Natural killer cell (primary cell): ENCODE data around the gene STK4. TPM values are rescaled to one million over a fixed set of nuclear protein-coding genes. Genes with fewer than 3 reads are reported as not detected.
A peak's percentile ranks its signal among the peaks of the same experiment; 100 is the strongest.

Source experiments
- ATAC-seq, 3 donors: fragments of 150-1000 bp in 2 of 3; fragments of 200-7000 bp in 1 of 3; cut with Tn5 transposase; 1 replicate in 1 of 3; 2 replicates in 2 of 3; pipeline ENCODE4 v1.10.0; 2021; ENCODE audit warnings: mild to moderate bottlenecking in 2 of 3, moderate library complexity in 2 of 3
- DNase-seq, 2 donors: peaks; one replicate each; pipeline versions ENCODE4 v3.0.0 to v3.0.0-alpha.2; 2013 to 2021; ENCODE audit warnings: mixed read lengths in 1 of 2
- H3K27ac ChIP-seq: one replicate; pipeline ENCODE4 v1.5.1; 2013; ENCODE audit warnings: mild to moderate bottlenecking, low read length
- H3K27me3 ChIP-seq: one replicate; pipeline ENCODE4 v1.6.1; 2013; ENCODE audit warnings: low read length; ENCODE audit not compliant: control insufficient read depth, insufficient read depth
- H3K36me3 ChIP-seq: one replicate; pipeline ENCODE4 v1.6.1; 2013; ENCODE audit warnings: low read length; ENCODE audit not compliant: control insufficient read depth, insufficient read depth
- H3K4me1 ChIP-seq: one replicate; pipeline ENCODE4 v1.6.1; 2013; ENCODE audit warnings: low read length; ENCODE audit not compliant: control insufficient read depth, insufficient read depth
- H3K4me3 ChIP-seq: one replicate; pipeline ENCODE4 v1.5.1; 2013; ENCODE audit warnings: low read length
- H3K9me3 ChIP-seq: one replicate; pipeline ENCODE4 v1.6.1; 2013; ENCODE audit warnings: low read length; ENCODE audit not compliant: control insufficient read depth, insufficient read depth
- H3K27ac Mint-ChIP-seq, 2 donors: one replicate each; pipeline ENCODE4 v1.8.0; 2022; ENCODE audit warnings: mild to moderate bottlenecking in 2 of 2, mixed read lengths in 2 of 2, moderate library complexity in 1 of 2
- H3K27me3 Mint-ChIP-seq, 2 donors: one replicate each; pipeline ENCODE4 v1.8.0; 2022; ENCODE audit warnings: low read depth in 2 of 2, mixed read lengths in 2 of 2
- H3K36me3 Mint-ChIP-seq: one replicate; pipeline ENCODE4 v1.8.0; 2022; ENCODE audit warnings: mixed read lengths
- H3K4me1 Mint-ChIP-seq, 2 donors: one replicate each; pipeline ENCODE4 v1.8.0; 2022; ENCODE audit warnings: mixed read lengths in 2 of 2
- H3K4me3 Mint-ChIP-seq: one replicate; pipeline ENCODE4 v1.8.0; 2022; ENCODE audit warnings: mild to moderate bottlenecking, moderate library complexity, mixed read lengths
- H3K9me3 Mint-ChIP-seq, 2 donors: one replicate each; pipeline ENCODE4 v1.8.0; 2022; ENCODE audit warnings: mixed read lengths in 2 of 2
- WGBS: methylation state at CpG from one replicate; pipeline ENCODE4 v1.1.7; 2013; ENCODE audit warnings: missing lambda C conversion rate; ENCODE audit not compliant: insufficient coverage; 5-methylcytosine and 5-hydroxymethylcytosine counted together
- intact Hi-C: fragments of 100-400 bp; cut with micrococcal nuclease; formaldehyde crosslinking; loops from one replicate; pipeline ENCODE4 v1.14.2; 2022
- total RNA-seq, 4 donors: library from RNA; stranded (reverse); fragments of 120-200 nt in 1 of 4; gene quantifications; one replicate each; pipeline versions ENCODE4 v1.2.3 to v1.2.4, GENCODE V29; 2013 to 2022
- TF ChIP-seq, protein P1 (sequence below): fragments of 200-600 bp; IDR thresholded peaks from one replicate; pipeline ENCODE4 v1.8.0; 2022; ENCODE audit warnings: antibody characterized with exemption

Gene STK4
- total RNA-seq, 3 donors from 2014 or later (not counting 1 experiment from before 2014, with no cell fraction given): 351 to 394 (median 366) TPM

DNA sequence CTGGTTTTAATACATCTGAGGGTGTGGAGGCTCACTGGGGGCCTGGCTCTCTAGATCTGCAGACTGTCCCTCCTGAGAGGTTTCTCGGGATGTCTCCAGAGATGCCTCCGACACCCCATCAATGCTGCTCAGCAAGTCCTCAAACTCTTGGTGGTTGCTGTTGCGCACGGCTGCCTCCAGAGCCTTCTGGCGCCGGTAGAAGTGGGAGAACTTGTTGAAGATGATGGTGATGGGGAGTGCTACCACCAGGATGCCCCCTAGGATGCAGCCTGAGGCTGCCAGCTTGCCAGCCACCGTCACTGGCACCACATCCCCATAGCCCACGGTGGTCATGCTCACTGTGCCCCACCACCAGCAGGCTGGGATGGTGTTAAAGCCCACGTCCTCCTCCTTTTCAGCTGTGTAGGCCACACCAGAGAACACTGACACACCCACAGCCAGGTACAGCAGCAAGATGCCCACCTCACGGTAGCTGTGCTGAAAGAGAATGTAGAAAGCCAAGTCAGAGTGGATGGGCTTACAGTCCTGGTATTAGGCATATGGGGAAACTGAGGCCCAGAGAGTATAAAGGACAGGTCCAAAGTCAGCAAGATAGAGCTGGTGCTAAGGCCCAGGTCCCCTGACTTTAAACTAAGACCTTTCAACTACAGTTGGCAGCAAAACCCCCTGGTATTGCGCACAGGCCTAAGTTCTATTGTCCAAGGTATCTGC lies 128.7 kb downstream of the STK4 start:
- no peak overlapping the region for H3K4me3 Mint-ChIP-seq
- Histone ChIP-seq H3K9me3 (no peaks in the 10 kb centered on the region), H3K4me3 (no peak overlapping the region), H3K4me1 (peaks cover 4% of the 10 kb centered on the region), H3K36me3 (peaks cover 4% of the 10 kb centered on the region), H3K27ac (no peak overlapping the region), H3K27me3 (peaks cover 13% of the 10 kb centered on the region)
- no peaks in the 10 kb centered on the region for H3K36me3 Mint-ChIP-seq
- intact Hi-C loops: loop anchor here (5.0 kb wide), 1 partner anchor 138 kb away; no protein-coding TSS in a partner anchor
- DNase-seq: no peak
- H3K9me3 Mint-ChIP-seq: no peaks in the 10 kb centered on the region
- TF ChIP-seq, protein P1, sequence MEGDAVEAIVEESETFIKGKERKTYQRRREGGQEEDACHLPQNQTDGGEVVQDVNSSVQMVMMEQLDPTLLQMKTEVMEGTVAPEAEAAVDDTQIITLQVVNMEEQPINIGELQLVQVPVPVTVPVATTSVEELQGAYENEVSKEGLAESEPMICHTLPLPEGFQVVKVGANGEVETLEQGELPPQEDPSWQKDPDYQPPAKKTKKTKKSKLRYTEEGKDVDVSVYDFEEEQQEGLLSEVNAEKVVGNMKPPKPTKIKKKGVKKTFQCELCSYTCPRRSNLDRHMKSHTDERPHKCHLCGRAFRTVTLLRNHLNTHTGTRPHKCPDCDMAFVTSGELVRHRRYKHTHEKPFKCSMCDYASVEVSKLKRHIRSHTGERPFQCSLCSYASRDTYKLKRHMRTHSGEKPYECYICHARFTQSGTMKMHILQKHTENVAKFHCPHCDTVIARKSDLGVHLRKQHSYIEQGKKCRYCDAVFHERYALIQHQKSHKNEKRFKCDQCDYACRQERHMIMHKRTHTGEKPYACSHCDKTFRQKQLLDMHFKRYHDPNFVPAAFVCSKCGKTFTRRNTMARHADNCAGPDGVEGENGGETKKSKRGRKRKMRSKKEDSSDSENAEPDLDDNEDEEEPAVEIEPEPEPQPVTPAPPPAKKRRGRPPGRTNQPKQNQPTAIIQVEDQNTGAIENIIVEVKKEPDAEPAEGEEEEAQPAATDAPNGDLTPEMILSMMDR: no peak
- 85% methylated on average over 11 of the region's 11 CpGs for WGBS
- peaks cover 13 to 14% of the 10 kb centered on the region in 2 donors for H3K27me3 Mint-ChIP-seq
- no peak overlapping the region for H3K27ac Mint-ChIP-seq
- no peak for ATAC-seq
- H3K4me1 Mint-ChIP-seq: peaks cover 0 to 3% of the 10 kb centered on the region in 2 donors

- Mint-ChIP-seq H3K27ac (no peak overlapping the region), H3K27me3 (peaks cover 21% of the 10 kb centered on the region in 2 donors), H3K4me3 (no peak overlapping the region), H3K9me3 (no peaks in the 10 kb centered on the region), H3K4me1 (peaks cover 0 to 9% of the 10 kb centered on the region in 2 donors), H3K36me3 (no peaks in the 10 kb centered on the region)
- ATAC-seq (peak; percentile 59 to 75 (median 63)), DNase-seq (peak; percentile 30 to 84)
- H3K4me3 ChIP-seq: no peak overlapping the region
- WGBS: 10% methylated on average over 7 of the region's 7 CpGs
- TF ChIP-seq, protein P1: peak; percentile 68
- peaks cover 18% of the 10 kb centered on the region for H3K27me3 ChIP-seq
- intact Hi-C loops: loop anchor here (1.0 to 5.0 kb wide), 2 partner anchors 52 to 139 kb away; no protein-coding TSS in a partner anchor
- H3K9me3 ChIP-seq: no peaks in the 10 kb centered on the region
- no peaks in the 10 kb centered on the region for H3K36me3 ChIP-seq
- peaks cover 4% of the 10 kb centered on the region for H3K4me1 ChIP-seq
- no peak overlapping the region for H3K27ac ChIP-seq
These were observed 129.5 kb downstream of the STK4 start for GRCh38 chr20:45095805-45096238.

DNA sequence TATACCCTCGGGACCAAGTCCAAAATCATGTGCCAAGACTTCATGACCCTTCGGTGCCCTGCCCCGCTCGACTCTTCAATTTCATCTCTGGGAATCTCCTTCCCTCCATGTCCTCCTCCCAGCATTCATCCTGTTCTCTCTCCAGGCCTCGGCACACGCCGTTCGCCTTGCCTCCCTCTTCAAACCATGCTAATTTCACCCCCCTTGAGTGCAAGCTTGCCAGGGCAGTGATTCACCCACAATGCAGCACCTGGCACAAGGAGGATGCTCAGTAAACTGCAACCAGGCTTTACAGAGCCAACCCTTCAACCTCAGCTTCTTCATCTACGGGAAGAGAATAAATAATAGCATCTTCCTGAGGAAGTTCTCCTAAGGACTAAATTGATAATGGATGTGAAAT lies 130.5 kb downstream of the STK4 start:
- Histone ChIP-seq H3K4me1 (peaks cover 4% of the 10 kb centered on the region), H3K27ac (no peak overlapping the region), H3K9me3 (no peaks in the 10 kb centered on the region), H3K4me3 (no peak overlapping the region), H3K27me3 (peaks cover 18% of the 10 kb centered on the region), H3K36me3 (no peaks in the 10 kb centered on the region)
- H3K36me3 Mint-ChIP-seq: no peaks in the 10 kb centered on the region
- peaks cover 26% of the 10 kb centered on the region in 2 donors for H3K27me3 Mint-ChIP-seq
- H3K27ac Mint-ChIP-seq: no peak overlapping the region
- peaks cover 0 to 13% of the 10 kb centered on the region in 2 donors for H3K4me1 Mint-ChIP-seq
- H3K9me3 Mint-ChIP-seq: no peaks in the 10 kb centered on the region
- DNase-seq (no peak), ATAC-seq (no peak)
- no peak overlapping the region for H3K4me3 Mint-ChIP-seq
- intact Hi-C loops: loop anchor here (1.0 to 5.0 kb wide), 2 partner anchors 52 to 139 kb away; no protein-coding TSS in a partner anchor
- WGBS: 90% methylated on average over 8 of the region's 9 CpGs
- TF ChIP-seq, protein P1: no peak
